Ammon's horn (tissue), 1 donor: ENCODE results near the gene FN3KRP.
A peak's percentile ranks its signal among the peaks of the same experiment; 100 is the strongest.

Source experiments
- DNase-seq: peaks from one replicate; pipeline ENCODE4 v3.0.0-alpha.2; 2016; ENCODE audit warnings: low spot score

FN3KRP gene

GRCh38 chr17:82709676-82710498 is 6.6 kb upstream of the FN3KRP start:
- DNase-seq = no peak

DNA sequence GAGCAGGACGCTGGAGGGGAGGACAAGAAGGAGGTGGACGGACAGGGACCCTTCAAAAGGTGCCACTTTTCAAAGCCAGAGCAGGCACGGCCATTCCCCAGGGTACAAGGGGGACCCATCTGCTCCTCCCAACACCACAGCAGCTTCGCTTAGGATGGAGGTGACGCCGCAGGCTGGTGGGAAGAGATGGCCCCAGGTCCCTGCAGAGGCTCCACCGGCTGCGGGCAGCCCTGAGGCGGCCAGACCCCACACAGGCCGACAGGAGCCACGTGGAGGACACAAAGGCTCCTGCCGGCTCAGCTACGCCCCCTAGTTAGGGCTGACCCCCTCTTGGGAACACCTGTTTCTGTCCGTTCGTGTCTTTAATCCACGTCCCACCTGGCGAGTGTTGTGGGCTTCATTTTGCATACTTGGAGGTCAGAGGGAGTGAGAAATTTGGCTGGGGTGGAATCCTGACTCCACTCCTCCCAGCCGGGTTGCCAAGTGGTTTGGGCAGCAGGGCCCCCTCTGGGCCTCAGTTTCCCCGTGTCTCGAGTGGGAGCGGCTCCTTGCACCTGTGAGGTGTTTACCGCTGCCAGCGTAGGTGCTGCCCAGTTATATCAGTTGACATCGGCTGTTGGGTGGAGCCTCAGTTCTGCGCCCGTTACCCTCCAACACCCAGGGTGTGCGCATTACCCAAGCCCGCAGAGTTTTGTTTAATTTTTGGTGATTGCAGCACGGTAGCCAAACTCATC is 5.8 kb upstream of the FN3KRP start:
- DNase-seq = no peak

- DNase-seq = no peak
Observed at GRCh38 chr17:82713071-82713723, 3.3 kb upstream of the FN3KRP start.

DNA sequence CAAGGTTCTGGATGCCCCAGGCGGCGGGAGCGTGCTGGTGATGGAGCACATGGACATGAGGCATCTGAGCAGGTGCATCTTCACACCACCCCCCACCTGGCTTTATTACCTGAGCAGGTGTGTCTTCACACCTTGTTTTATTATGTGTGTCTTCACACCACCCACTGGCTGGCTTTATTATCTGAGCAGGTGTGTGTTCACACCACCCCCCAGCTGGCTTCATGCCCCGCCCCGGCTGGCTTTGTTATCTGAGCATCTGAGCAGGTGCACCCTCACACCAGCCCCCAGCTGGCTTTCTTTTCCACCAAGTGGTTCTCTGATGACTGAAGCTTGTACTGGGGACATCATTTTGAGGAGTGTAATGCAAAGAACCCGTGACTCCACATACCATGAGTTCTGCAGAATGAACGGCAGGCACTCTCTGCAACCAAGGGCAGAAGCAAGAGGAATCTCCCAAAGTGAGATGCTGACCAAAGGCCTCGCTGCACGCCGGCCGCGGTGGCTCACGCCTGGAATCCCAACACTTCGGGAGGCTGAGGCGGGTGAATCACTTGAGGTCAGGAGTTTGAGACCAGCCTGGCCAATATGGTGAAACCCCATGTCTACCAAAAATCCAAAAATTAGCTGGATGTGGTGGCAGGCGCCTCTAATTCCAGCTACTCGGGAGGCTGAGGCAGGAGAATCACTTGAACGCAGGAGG is 2.6 kb downstream of the FN3KRP start:
- no peak for DNase-seq

DNA sequence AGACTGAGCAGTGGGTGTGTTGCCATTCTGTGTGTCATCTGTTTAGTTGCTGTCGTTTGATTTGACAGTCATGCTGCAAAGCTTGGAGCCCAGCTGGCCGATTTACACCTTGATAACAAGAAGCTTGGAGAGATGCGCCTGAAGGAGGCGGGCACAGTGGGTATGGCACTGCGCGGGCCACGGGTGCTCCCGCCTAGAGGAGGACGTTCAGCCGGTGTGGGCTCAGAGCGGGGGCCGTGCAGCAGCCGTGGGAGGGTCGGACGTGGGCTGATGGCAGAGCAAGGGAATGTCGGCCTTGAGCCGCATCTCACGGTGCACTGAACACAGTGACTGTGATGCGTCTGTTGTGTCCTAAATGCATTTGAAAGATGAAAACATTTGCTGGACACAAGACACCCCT is 3.7 kb downstream of the FN3KRP start:
- no peak for DNase-seq

DNA sequence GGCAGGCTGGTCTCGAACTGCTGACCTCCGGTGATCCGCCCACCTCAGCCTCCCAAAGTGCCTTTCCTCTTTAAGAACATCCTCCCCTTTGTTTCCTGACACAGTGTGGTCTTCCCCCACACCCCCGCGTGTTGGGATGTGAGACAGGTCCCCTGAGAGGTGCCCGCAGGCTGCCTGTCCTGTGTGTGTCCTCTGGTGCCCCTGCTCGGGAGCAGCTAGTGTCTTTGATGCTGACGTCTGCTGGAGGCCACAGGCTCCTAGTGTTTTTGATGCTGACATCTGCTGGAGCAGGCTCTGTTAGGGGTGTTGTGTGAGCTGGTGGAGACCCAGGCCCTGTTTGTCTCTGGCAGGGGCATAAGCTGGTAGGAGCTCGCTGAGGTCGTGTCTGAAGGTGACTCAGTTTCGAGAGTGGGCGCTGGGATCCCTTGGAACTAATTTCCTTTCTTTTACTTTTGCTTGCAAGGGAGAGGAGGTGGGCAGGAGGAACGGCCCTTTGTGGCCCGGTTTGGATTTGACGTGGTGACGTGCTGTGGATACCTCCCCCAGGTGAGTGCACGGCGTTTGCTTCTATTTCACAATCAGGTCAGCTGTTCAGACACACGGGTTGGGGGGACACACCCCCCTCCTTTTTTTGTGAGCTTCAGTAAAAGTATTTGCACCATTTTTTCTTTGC is 6.0 kb downstream of the FN3KRP start:
- no peak for DNase-seq

- DNase-seq = no peak
Observed at GRCh38 chr17:82723169-82723807, 6.8 kb downstream of the FN3KRP start.

DNA sequence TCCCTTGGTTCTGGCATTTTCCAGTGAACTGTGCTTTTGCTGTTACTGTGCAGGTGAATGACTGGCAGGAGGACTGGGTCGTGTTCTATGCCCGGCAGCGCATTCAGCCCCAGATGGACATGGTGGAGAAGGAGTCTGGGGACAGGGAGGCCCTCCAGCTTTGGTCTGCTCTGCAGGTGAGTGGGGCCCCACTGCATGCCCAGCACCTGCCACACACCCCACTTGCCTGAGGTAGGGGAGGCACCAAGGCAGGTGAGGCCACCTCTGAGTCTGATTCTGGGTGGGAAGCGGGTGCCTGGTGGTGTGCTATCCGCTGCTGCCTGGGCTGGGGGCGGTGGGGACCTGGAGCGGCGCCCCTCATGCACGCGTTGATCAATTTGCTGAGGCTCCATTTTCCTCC is 9.9 kb downstream of the FN3KRP start:
- no peak for DNase-seq

DNA sequence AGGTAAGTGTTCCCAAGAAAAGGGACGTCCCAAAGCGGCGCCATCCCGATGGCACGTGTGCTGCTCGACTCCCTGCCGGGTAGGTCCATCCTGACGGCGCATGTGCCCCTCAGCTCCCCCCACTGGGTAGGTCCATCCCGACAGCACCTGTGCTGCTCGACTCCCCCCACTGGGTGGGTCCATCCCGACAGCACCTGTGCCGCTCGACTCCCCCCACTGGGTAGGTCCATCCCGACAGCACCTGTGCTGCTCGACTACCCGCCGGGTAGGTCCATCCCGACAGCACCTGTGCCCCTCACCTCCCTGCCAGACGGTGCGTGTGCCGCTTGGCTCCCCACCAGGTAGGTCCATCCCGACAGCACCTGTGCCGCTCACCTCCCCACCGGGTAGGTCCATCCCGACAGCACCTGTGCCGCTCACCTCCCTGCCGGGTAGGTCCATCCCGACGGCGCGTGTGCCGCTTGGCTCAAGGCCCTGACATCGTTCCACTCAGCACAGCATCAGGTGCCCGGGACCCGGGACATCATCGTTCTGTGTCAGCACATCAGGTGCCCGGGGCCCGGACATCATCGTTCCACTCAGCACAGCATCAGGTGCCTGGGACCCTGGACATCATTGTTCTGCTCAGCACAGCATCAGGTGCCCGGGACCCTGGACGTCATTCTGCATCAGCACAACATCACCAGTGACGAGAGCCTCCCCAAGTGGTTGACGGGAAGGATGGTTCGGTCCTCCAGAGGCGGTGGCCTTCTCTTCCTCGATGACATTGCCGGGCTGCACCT is 13.2 kb downstream of the FN3KRP start:
- no peak for DNase-seq

DNA sequence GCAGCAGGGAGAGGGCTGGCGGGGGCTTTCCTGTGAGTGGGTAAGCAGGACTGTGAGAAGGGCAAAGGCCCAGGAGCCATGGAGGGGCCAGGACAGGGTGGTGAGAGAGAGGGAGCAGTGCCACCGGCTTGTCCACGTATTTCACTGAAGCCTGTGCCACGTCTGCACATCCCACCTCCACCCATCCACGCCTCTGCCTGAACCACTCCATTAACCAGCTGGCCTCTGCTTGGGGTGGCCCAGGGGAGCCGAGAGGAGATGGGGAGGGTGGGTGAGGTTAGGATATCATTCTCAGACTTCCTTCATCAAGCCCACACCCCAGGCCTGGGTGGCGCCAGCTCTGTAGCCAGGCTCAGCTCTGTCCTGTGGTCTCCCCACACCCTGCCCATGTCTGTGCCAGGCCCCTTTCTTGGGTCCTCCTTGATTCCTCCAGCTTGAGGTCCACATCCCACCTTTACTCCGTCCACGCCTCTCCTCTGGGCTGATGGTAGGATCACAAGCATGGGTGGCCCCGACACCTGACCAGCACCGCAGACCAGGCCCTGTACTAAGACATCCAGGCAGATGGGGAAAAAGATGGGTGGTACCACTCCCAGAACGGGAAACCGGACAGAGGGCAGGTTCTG is 15.7 kb downstream of the FN3KRP start:
- no peak for DNase-seq

DNA sequence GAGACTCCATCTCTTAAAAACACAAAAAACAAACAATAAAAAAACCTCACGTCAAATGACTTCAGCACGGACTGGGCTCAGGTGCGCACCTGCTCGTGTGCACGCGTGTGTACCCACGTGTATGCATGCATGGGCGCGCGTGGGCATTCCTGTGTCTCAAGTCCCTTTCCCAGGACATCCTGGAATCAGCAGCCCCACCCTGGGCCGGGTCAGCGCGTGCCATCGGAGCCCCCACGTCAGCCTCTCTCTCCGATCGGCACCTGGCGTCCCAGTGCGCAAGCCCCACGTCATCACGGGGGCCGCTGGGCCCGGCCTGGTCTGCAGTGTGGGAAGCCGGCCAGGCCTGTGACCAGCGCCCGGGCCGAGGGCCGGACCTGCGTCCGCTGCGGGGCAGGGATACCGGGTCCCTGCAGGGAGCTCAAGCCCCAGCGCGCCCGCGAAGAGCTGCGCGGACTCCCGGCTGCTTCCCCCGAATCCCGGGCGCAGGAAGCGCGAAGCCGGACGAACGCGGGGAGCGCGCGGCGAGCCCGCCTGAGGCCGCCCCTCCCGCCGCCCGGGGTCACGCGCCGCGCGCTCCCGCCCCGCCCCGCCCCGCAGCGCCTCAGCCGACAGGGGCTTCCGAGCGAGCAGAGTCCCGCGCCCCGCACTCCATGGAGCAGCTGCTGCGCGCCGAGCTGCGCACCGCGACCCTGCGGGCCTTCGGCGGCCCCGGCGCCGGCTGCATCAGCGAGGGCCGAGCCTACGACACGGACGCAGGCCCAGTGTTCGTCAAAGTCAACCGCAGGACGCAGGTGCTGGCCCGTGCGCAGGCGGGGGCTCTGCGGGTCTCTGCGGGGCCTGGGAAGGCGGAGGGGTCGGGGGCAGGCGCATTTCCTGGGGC is 18.7 kb downstream of the FN3KRP start, which contains the start of gene FN3K:
TSS of gene FN3K (plus strand) at position 629 of the 880 bp plus-strand sequence. CDS start at position 651, 22 bp downstream.
- peak; percentile 76 for DNase-seq

DNA sequence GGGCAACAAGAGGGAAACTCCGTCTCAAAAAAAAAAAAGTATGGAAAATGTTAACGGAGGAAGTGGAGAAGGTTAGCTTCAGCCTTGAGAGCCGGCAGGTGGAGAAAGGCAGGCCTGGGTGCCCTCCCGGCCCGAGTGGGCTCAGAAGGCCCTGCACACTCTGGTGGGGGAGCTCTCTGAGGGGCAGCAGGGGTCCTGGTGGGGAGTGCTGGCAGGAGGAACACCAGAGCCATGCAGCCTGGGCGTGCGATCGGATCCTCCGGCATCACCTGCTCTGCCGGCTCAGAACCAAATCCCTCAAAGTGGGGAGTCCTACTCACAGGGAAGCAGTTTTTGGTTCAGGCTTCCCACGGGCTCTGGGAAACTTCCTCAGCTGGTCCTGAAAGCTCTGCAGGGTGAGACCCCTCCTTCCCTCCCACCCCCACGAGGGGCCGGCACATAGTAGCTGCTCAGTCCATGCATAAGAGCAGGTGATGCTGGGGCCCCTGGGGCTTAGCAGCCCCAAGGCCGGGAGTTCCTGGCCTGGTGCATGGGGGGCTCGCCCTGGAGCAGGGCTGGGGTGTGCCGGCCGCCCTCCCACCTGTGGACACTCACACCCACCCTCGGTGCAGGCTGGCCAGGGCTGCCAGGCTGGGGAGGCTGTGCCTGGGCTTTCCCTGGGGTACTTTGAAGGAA is 20.1 kb downstream of the FN3KRP start:
- no peak for DNase-seq

- peak; percentile 97 for DNase-seq
Observed at GRCh38 chr17:82737967-82738877, 21.7 kb downstream of the FN3KRP start.

DNA sequence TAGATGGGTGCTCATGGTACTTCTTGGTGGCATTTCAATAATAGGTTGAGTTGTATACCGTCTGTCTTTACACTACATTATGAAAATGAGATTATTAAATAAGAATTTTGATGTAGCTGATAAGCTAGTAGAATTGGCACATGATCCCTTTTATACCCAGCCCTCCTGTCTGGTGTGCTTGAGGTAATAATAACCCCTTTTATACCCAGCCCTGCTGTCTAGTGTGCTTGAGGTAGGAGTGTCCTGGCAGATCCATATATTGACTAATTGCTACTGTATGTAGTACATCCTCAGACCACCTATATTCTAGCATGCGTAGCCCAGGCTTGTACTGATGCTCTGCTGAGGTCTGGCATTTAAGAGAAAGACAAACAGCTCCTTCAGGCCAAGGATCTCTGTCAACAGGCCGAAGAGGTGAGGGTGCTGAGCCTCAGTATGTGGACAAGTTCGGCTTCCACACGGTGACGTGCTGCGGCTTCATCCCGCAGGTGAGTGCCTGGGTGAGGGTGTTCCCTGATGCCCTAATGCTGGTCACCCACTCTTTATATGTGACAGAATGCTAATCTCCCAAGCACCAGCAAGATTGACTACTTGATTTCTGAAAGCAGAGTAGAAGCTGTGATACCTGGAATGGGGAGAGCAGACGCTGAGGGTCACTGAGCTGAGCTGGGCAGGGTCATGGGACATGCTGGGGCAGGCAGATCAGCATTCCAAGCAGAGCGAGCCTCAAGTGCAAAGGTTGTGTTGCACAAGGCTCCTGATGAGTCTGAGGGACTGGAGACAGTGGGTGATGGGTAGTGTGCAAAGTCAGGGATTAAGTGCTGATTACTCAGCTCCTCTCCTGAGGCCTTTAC is 24.6 kb downstream of the FN3KRP start:
- DNase-seq = no peak

- DNase-seq = no peak
Observed at GRCh38 chr17:82743344-82744219, 27.1 kb downstream of the FN3KRP start.
